ENCODE measurements around the gene IL17B. TPM values are rescaled to one million over a fixed set of nuclear protein-coding genes. Genes with fewer than 3 reads are reported as not detected.
"Not testable (repeated sequence)": the region's sequence is repeated elsewhere in the genome, so short reads cannot be mapped to it uniquely, and the experiment has no call there.

Gene IL17B
- total RNA-seq, 1 donor from 2014 or later = not detected

GRCh38 chr5:149392718-149393117 is 13.6 kb upstream of the IL17B start:
- Mint-ChIP-seq H3K27me3 (peaks cover 3% of the 10 kb centered on the region), H3K27ac (no peak overlapping the region), H3K9me3 (ENCODE audit: low read depth) (no peaks in the 10 kb centered on the region), H3K36me3 (ENCODE audit: insufficient read depth) (no peaks in the 10 kb centered on the region), H3K4me1 (ENCODE audit: low read depth) (no peaks in the 10 kb centered on the region), H3K4me3 (ENCODE audit: low read depth) (no peak overlapping the region)
- TF ChIP-seq CTCF (IDR thresholded peaks at IDR 0.05; ENCODE audit: unreplicated experiment) = no peak
- no peak for DNase-seq (ENCODE audit: low spot score, unreplicated experiment)

GRCh38 chr5:149391524-149391923 is 12.4 kb upstream of the IL17B start:
- no peaks in the 10 kb centered on the region for H3K4me1 Mint-ChIP-seq (ENCODE audit: low read depth)
- no peak for DNase-seq (ENCODE audit: low spot score, unreplicated experiment)
- TF ChIP-seq CTCF (IDR thresholded peaks at IDR 0.05; ENCODE audit: unreplicated experiment) = no peak
- H3K27me3 Mint-ChIP-seq = no peaks in the 10 kb centered on the region
- no peaks in the 10 kb centered on the region for H3K36me3 Mint-ChIP-seq (ENCODE audit: insufficient read depth)
- H3K27ac Mint-ChIP-seq = no peak overlapping the region
- no peak overlapping the region for H3K4me3 Mint-ChIP-seq (ENCODE audit: low read depth)
- no peaks in the 10 kb centered on the region for H3K9me3 Mint-ChIP-seq (ENCODE audit: low read depth)

- not testable (repeated sequence) for DNase-seq (ENCODE audit: low spot score, unreplicated experiment); H3K4me1 Mint-ChIP-seq (ENCODE audit: low read depth); H3K4me3 Mint-ChIP-seq (ENCODE audit: low read depth); H3K36me3 Mint-ChIP-seq (ENCODE audit: insufficient read depth); H3K27ac Mint-ChIP-seq; H3K9me3 Mint-ChIP-seq (ENCODE audit: low read depth); H3K27me3 Mint-ChIP-seq
These were observed 12.0 kb upstream of the IL17B start for GRCh38 chr5:149391076-149391475.

GRCh38 chr5:149389552-149390495 is 10.7 kb upstream of the IL17B start:
- Mint-ChIP-seq H3K4me1 (ENCODE audit: low read depth) (no peaks in the 10 kb centered on the region), H3K36me3 (ENCODE audit: insufficient read depth) (no peaks in the 10 kb centered on the region), H3K4me3 (ENCODE audit: low read depth) (no peak overlapping the region), H3K9me3 (ENCODE audit: low read depth) (no peaks in the 10 kb centered on the region), H3K27me3 (no peaks in the 10 kb centered on the region), H3K27ac (no peak overlapping the region)
- no peak for TF ChIP-seq CTCF (IDR thresholded peaks at IDR 0.05; ENCODE audit: unreplicated experiment)
- DNase-seq (ENCODE audit: low spot score, unreplicated experiment) = no peak

- no peak for DNase-seq (ENCODE audit: low spot score, unreplicated experiment)
- no peak overlapping the region for H3K4me3 Mint-ChIP-seq (ENCODE audit: low read depth)
- TF ChIP-seq CTCF (IDR thresholded peaks at IDR 0.05; ENCODE audit: unreplicated experiment) = no peak
- no peaks in the 10 kb centered on the region for H3K9me3 Mint-ChIP-seq (ENCODE audit: low read depth)
- no peaks in the 10 kb centered on the region for H3K27me3 Mint-ChIP-seq
- H3K36me3 Mint-ChIP-seq (ENCODE audit: insufficient read depth) = no peaks in the 10 kb centered on the region
- no peaks in the 10 kb centered on the region for H3K4me1 Mint-ChIP-seq (ENCODE audit: low read depth)
- H3K27ac Mint-ChIP-seq = no peak overlapping the region
These were observed 9.6 kb upstream of the IL17B start for GRCh38 chr5:149388498-149389190.

All from progenitor cell of endocrine pancreas (in vitro differentiated cells).